D721Med (cell line): ENCODE results near the gene PORCN.

Source experiments
- DNase-seq: peaks from one replicate; pipeline ENCODE4 v3.0.0; 2011; ENCODE audit warnings: low spot score; ENCODE audit not compliant: insufficient read length
- FAIRE-seq: peaks from 2 replicates; lab custom pipeline; 2011; peaks lifted over from hg19 to GRCh38; lab: Jason Lieb, UNC
- TF ChIP-seq, protein P1 (sequence below): IDR thresholded peaks from 2 replicates; pipeline ENCODE4 v1.5.1; 2012; ENCODE audit warnings: mild to moderate bottlenecking, control low read depth; ENCODE audit not compliant: insufficient read depth; ENCODE audit errors: missing control alignments

PORCN gene

GRCh38 chrX:48559636-48560035, 50.8 kb downstream of the PORCN start:
- DNase-seq: no peak
- no peak for FAIRE-seq
- TF ChIP-seq, protein P1, sequence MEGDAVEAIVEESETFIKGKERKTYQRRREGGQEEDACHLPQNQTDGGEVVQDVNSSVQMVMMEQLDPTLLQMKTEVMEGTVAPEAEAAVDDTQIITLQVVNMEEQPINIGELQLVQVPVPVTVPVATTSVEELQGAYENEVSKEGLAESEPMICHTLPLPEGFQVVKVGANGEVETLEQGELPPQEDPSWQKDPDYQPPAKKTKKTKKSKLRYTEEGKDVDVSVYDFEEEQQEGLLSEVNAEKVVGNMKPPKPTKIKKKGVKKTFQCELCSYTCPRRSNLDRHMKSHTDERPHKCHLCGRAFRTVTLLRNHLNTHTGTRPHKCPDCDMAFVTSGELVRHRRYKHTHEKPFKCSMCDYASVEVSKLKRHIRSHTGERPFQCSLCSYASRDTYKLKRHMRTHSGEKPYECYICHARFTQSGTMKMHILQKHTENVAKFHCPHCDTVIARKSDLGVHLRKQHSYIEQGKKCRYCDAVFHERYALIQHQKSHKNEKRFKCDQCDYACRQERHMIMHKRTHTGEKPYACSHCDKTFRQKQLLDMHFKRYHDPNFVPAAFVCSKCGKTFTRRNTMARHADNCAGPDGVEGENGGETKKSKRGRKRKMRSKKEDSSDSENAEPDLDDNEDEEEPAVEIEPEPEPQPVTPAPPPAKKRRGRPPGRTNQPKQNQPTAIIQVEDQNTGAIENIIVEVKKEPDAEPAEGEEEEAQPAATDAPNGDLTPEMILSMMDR: no peak

DNA sequence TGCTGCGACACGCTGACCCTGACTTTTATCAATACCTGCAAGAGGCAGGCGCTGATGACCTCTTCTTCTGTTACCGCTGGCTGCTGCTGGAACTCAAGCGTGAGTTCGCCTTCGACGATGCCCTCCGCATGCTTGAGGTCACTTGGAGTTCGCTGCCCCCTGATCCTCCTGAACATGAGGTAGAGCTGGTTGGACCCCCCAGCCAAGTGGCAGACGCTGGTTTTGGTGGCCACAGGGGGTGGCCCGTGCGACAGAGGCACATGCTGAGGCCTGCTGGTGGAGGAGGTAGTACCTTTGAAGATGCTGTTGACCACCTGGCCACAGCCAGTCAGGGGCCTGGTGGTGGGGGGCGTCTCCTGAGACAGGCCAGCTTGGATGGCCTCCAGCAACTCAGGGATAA, 51.3 kb downstream of the PORCN start:
- TF ChIP-seq, protein P1: no peak
- FAIRE-seq (no peak), DNase-seq (no peak)

GRCh38 chrX:48560681-48561080, 51.9 kb downstream of the PORCN start:
- TF ChIP-seq, protein P1: no peak
- DNase-seq: no peak
- no peak for FAIRE-seq

GRCh38 chrX:48569958-48570357, 61.2 kb downstream of the PORCN start:
- no peak for FAIRE-seq
- TF ChIP-seq, protein P1: no peak
- DNase-seq: no peak
